ENCODE measurements around the gene SEC24C.

DNA sequence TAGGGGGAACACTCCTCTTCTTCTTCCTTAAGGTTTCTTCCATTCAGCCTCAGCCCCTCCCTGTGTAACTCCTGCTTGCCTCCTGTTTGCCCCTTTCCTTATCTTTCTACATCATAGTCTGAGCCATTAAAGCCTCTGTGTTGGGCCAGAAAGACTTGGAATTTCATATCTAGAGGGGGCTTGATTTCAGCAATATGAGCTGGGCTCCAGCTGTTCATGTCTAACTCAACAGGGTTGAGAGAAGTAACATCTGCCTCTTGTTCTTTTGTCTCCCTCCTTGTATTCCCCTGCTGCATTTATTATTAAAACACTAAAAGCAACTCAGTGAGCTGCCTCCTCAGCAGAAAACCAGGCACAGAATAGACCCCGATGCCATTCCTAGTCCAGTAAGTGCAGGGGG lies 17.6 kb downstream of the SEC24C start:
- TF ChIP-seq GATA2 (IDR thresholded peaks at IDR 0.05; ENCODE audit: low read depth, low read length) = no peak
- no peak for TF ChIP-seq GATA3 (IDR thresholded peaks at IDR 0.05; ENCODE audit: low read depth, low read length)

All from SH-SY5Y (cell line).